Type B pancreatic cell (in vitro differentiated cells): ENCODE results near the gene TERT. TPM values are rescaled to one million over a fixed set of nuclear protein-coding genes. Genes with fewer than 3 reads are reported as not detected.

Source experiments
- DNase-seq: peaks from one replicate; pipeline ENCODE4 v3.0.0; 2021; ENCODE audit warnings: mixed read lengths; ENCODE audit not compliant: unreplicated experiment; ENCODE audit errors: extremely low spot score
- H3K27ac Mint-ChIP-seq: 2 replicates; pipeline ENCODE4 v1.8.0; 2021; ENCODE audit warnings: mild to moderate bottlenecking, mixed read lengths
- H3K27me3 Mint-ChIP-seq: 2 replicates; pipeline ENCODE4 v1.8.0; 2021; ENCODE audit warnings: mixed read lengths
- H3K36me3 Mint-ChIP-seq: 2 replicates; pipeline ENCODE4 v1.8.0; 2021; ENCODE audit warnings: mixed read lengths
- H3K4me1 Mint-ChIP-seq: one replicate; pipeline ENCODE4 v1.8.0; 2021; ENCODE audit warnings: mixed read lengths; ENCODE audit not compliant: unreplicated experiment
- H3K4me3 Mint-ChIP-seq: 2 replicates; pipeline ENCODE4 v1.8.0; 2021; ENCODE audit warnings: mild to moderate bottlenecking, mixed read lengths
- H3K9me3 Mint-ChIP-seq: 2 replicates; pipeline ENCODE4 v1.8.0; 2021; ENCODE audit warnings: mixed read lengths
- total RNA-seq: library from RNA; stranded (reverse); gene quantifications from 2 replicates; pipeline ENCODE4 v1.2.1, GENCODE V29; 2021; ENCODE audit warnings: low replicate concordance
- TF ChIP-seq, protein P1 (sequence below): fragments of 200-600 bp; sonication (generic); conservative IDR thresholded peaks from 2 replicates; pipeline ENCODE4 v1.5.0; 2021; ENCODE audit warnings: antibody characterized with exemption, mild to moderate bottlenecking

Gene TERT
- total RNA-seq, 1 donor from 2014 or later = 2.4 TPM

DNA sequence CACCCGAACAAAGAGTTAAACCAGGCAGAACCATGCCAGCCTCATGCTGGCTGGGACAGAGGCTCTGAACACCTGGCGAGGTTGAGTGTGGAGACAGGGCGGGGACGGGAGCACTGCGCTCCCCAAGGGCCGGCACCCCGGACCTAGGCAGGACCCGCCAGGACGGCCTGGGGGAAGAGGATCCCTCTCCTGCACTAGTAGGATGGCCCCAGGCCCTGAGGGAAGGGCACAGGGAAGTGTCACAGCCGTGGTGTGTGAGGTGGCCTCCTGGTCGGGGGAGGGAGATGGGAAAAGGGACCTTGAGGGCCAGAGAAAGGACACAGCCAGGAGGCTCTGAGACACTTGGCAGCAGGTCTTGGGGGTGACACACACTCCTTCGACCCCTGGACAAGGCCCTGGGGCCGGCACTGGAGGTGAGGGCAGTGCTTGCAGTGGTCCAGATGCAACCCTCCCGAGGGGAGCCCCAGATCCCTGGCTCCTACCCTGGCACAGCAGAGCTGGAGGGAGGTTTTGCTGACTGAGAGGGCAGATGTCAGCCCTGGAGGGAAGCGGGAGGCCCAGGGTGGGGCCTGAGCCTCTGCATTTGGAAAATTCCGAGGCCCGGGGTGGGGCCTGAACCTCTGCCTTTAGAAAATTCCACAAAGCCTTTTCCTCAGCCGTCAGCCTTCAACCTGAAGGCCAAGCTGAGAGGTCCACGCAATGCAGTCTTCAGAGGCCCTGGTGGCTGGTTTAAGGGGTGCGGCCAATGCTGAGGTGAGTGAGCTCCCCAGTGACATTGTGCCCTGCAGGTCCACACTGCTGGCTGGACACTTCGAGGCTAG, 24.8 kb upstream of the TERT start:
- H3K4me3 Mint-ChIP-seq = no peak overlapping the region
- H3K9me3 Mint-ChIP-seq = no peaks in the 10 kb centered on the region
- DNase-seq = peak; percentile 63
- H3K27ac Mint-ChIP-seq = no peak overlapping the region
- peaks cover 10% of the 10 kb centered on the region for H3K4me1 Mint-ChIP-seq
- H3K27me3 Mint-ChIP-seq = no peaks in the 10 kb centered on the region
- TF ChIP-seq, protein P1, sequence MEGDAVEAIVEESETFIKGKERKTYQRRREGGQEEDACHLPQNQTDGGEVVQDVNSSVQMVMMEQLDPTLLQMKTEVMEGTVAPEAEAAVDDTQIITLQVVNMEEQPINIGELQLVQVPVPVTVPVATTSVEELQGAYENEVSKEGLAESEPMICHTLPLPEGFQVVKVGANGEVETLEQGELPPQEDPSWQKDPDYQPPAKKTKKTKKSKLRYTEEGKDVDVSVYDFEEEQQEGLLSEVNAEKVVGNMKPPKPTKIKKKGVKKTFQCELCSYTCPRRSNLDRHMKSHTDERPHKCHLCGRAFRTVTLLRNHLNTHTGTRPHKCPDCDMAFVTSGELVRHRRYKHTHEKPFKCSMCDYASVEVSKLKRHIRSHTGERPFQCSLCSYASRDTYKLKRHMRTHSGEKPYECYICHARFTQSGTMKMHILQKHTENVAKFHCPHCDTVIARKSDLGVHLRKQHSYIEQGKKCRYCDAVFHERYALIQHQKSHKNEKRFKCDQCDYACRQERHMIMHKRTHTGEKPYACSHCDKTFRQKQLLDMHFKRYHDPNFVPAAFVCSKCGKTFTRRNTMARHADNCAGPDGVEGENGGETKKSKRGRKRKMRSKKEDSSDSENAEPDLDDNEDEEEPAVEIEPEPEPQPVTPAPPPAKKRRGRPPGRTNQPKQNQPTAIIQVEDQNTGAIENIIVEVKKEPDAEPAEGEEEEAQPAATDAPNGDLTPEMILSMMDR = peak; percentile 37
- H3K36me3 Mint-ChIP-seq = peaks cover 4% of the 10 kb centered on the region

DNA sequence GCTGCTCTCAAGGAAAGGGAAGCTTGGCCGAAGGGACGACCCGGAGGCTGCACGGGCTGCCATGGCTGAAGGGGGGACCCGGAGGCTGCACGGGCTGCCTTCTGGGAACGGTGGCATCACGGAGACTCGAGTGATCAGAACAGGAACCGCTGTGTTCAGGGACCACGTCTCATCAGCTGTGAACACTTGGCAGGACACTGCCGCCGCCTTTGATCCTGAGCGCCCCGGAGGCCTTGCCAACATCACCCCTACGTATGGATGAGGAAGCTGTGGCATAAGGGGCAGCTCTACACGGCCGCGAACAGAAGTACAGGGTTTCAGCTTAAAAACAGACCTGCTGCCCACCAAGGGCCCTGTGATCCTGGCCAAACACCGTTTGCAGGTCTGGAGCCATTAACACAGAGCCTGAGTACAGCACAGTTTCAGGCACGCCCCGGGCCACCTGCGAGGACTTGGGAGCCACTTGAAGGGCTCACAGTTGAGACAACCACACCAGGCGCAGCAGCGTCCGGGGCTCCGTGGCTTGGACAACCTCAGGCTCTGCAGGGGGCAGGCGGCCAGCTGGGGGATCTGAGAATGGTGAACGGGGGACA, 23.9 kb upstream of the TERT start:
- DNase-seq = peak; percentile 57
- Mint-ChIP-seq H3K27me3 (no peaks in the 10 kb centered on the region), H3K9me3 (no peaks in the 10 kb centered on the region), H3K36me3 (no peaks in the 10 kb centered on the region), H3K27ac (no peak overlapping the region), H3K4me3 (no peak overlapping the region), H3K4me1 (peaks cover 10% of the 10 kb centered on the region)
- TF ChIP-seq, protein P1 = no peak

DNA sequence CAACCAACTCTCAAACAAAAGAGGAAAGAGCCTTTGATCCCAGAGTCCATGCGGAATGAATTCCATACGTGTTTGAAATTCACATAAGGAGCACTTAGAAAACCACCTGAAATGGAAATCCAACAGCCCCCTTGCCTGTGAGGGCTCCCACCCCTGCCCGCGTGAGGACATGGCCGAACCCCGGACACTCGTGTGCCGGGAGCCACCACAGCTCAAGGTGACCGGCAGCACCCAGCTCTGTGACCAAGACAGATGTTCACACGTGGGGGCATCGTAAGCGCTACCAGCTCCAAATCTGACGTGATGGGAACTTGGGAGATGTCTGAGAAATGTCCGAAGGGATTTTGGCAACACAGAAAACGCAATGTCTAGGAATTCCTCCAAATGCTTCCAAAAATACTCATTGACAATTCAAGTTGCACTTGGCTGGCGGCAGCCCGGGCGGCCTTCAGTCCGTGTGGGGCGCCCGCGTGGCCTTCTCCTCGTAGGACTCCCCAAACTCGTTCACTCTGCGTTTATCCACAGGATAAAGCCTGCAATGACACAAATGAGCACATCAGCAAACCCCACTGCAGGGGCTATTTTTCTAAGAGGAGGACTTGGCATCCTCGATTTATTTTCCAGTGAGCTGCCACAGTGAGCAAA, 23.2 kb upstream of the TERT start:
- H3K27ac Mint-ChIP-seq = no peak overlapping the region
- TF ChIP-seq, protein P1 = no peak
- no peaks in the 10 kb centered on the region for H3K36me3 Mint-ChIP-seq
- H3K9me3 Mint-ChIP-seq = no peaks in the 10 kb centered on the region
- H3K4me3 Mint-ChIP-seq = no peak overlapping the region
- peak; percentile 49 for DNase-seq
- peaks cover 10% of the 10 kb centered on the region for H3K4me1 Mint-ChIP-seq
- no peaks in the 10 kb centered on the region for H3K27me3 Mint-ChIP-seq

DNA sequence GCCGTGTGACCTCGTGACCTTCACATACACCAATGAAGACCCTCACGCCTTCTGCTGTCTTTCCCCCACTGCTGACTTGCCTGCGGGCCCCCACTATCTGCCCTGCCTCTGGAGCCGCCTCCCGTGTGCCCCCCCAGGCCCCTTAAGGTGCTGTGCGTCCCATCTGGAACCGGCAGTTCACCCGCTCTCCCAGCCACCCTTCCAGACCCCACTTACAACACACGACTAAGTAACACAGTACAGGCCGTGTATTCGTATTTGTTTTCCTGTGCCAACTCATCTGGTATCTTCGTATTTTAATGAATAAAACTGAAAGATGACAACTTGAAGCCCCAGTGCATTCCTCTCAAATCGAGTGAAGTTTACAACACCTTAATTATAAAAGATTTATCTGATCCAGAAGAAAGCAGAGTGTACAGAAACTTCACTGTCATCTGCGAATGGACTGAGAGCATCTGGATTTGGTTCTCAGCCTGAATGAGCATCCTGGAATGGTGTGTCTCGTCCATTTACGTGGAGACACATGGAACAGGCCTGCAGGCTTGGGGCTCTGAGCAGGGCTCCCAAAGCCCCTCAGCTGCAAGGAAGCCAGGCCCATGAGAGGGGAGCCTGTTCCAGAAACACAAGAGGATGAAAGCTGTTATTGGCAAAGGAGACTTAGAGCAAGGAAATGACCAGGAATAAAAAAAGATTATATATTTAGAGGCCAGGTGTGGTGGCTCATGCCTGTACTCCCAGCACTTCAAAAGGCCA, 21.9 kb upstream of the TERT start:
- no peaks in the 10 kb centered on the region for H3K9me3 Mint-ChIP-seq
- H3K4me3 Mint-ChIP-seq = peak overlapping the region; percentile 36

More for the DNA sequence above, 21.9 kb upstream of the TERT start:
- H3K4me1 Mint-ChIP-seq = peaks cover 10% of the 10 kb centered on the region
- H3K27ac Mint-ChIP-seq = peak overlapping the region; percentile 58
- no peaks in the 10 kb centered on the region for H3K27me3 Mint-ChIP-seq
- DNase-seq = peak; percentile 58
- no peaks in the 10 kb centered on the region for H3K36me3 Mint-ChIP-seq
- TF ChIP-seq, protein P1 = no peak
